Stimulated activated CD4-positive, alpha-beta T cell treated with anti-CD3 and anti-CD28 coated beads, Interleukin-15, amount 100 ng/mL, for 24 hours (primary cell): ENCODE measurements around the gene SMARCE1.

ENCODE experiments used
- DNase-seq: peaks from one replicate; pipeline ENCODE4 v3.0.0-alpha.2; 2020

SMARCE1 gene

GRCh38 chr17:40577611-40578065 is 70.0 kb downstream of the SMARCE1 start:
- DNase-seq: no peak

- no peak for DNase-seq
Observed at GRCh38 chr17:40576113-40576740, 71.4 kb downstream of the SMARCE1 start.
